H7 (cell line): ENCODE measurements around the gene SLC35A1. TPM values are rescaled to one million over a fixed set of nuclear protein-coding genes. Genes with fewer than 3 reads are reported as not detected.
"Not testable (repeated sequence)": the region's sequence is repeated elsewhere in the genome, so short reads cannot be mapped to it uniquely, and the experiment has no call there.

ENCODE experiments used
- DNase-seq: peaks from one replicate; pipeline ENCODE4 v3.0.0; 2012
- H3K27me3 ChIP-seq: 2 replicates; pipeline ENCODE4 v1.6.0; 2011; ENCODE audit warnings: mild to moderate bottlenecking, low read length; ENCODE audit not compliant: control insufficient read depth, insufficient read depth
- H3K36me3 ChIP-seq: replicated peaks from 2 replicates; pipeline ENCODE4 v1.5.1; 2011; ENCODE audit warnings: low read length; ENCODE audit not compliant: control insufficient read depth, insufficient read depth
- H3K4me3 ChIP-seq: 2 replicates; pipeline ENCODE4 v1.5.1; 2011; ENCODE audit warnings: low read depth, mild to moderate bottlenecking, control low read depth, low read length, moderate library complexity; ENCODE audit not compliant: insufficient read depth
- total RNA-seq: library from RNA; depleted of rRNA; stranded (reverse); fragments of >200 nt; shearing (Covaris generic); gene quantifications from 2 replicates; pipeline ENCODE4 v1.2.3, GENCODE V29; 2014; rRNA removed

The SLC35A1 gene
- total RNA-seq: 6.2 and 10.5 TPM in 2 replicates

- H3K36me3 ChIP-seq: no peaks in the 10 kb centered on the region
- H3K27me3 ChIP-seq: no peaks in the 10 kb centered on the region
- peak within 1 kb of the TSS; percentile 93 for H3K4me3 ChIP-seq
- peak; percentile 87 for DNase-seq
Observed at GRCh38 chr6:87472525-87473418, at the start of gene SLC35A1. Gene SLC35A1 (plus strand): TSS chr6:87472974. CDS start chr6:87473004, 30 bp downstream.

GRCh38 chr6:87426789-87427188, 46.0 kb upstream of the SLC35A1 start:
- H3K4me3 ChIP-seq: no peak overlapping the region
- DNase-seq: no peak
- no peaks in the 10 kb centered on the region for H3K27me3 ChIP-seq
- no peaks in the 10 kb centered on the region for H3K36me3 ChIP-seq

GRCh38 chr6:87430499-87430898, 42.3 kb upstream of the SLC35A1 start:
- no peak overlapping the region for H3K4me3 ChIP-seq
- no peak for DNase-seq
- no peaks in the 10 kb centered on the region for H3K27me3 ChIP-seq
- no peaks in the 10 kb centered on the region for H3K36me3 ChIP-seq

- Histone ChIP-seq H3K36me3 (no peaks in the 10 kb centered on the region), H3K27me3 (no peaks in the 10 kb centered on the region), H3K4me3 (no peak overlapping the region)
- DNase-seq: no peak
Observed at GRCh38 chr6:87431263-87431662, 41.5 kb upstream of the SLC35A1 start.

- Histone ChIP-seq H3K36me3 (no peaks in the 10 kb centered on the region), H3K4me3 (no peak overlapping the region), H3K27me3 (no peaks in the 10 kb centered on the region)
- DNase-seq: peak; percentile 52
Observed at GRCh38 chr6:87436435-87436834, 36.3 kb upstream of the SLC35A1 start.

- DNase-seq: no peak
- H3K4me3 ChIP-seq: no peak overlapping the region
- no peaks in the 10 kb centered on the region for H3K27me3 ChIP-seq
- no peaks in the 10 kb centered on the region for H3K36me3 ChIP-seq
Observed at GRCh38 chr6:87441711-87442110, 31.1 kb upstream of the SLC35A1 start.

GRCh38 chr6:87444362-87444761, 28.4 kb upstream of the SLC35A1 start:
- Histone ChIP-seq H3K27me3 (no peaks in the 10 kb centered on the region), H3K4me3 (no peak overlapping the region), H3K36me3 (no peaks in the 10 kb centered on the region)
- peak; percentile 7 for DNase-seq

GRCh38 chr6:87465051-87465450, 7.7 kb upstream of the SLC35A1 start:
- DNase-seq: no peak
- no peaks in the 10 kb centered on the region for H3K36me3 ChIP-seq
- H3K4me3 ChIP-seq: no peak overlapping the region
- H3K27me3 ChIP-seq: no peaks in the 10 kb centered on the region

- no peaks in the 10 kb centered on the region for H3K36me3 ChIP-seq
- no peak for DNase-seq
- H3K27me3 ChIP-seq: no peaks in the 10 kb centered on the region
- peak overlapping the region; percentile 93 for H3K4me3 ChIP-seq
Observed at GRCh38 chr6:87473419-87473903, 687 bp downstream of the SLC35A1 start.

GRCh38 chr6:87481931-87482330, 9.2 kb downstream of the SLC35A1 start:
- no peak for DNase-seq
- Histone ChIP-seq H3K4me3 (no peak overlapping the region), H3K27me3 (no peaks in the 10 kb centered on the region), H3K36me3 (no peaks in the 10 kb centered on the region)

GRCh38 chr6:87482366-87482765, 9.6 kb downstream of the SLC35A1 start:
- Histone ChIP-seq H3K27me3 (no peaks in the 10 kb centered on the region), H3K36me3 (no peaks in the 10 kb centered on the region), H3K4me3 (no peak overlapping the region)
- DNase-seq: no peak

GRCh38 chr6:87483929-87484328, 11.2 kb downstream of the SLC35A1 start:
- no peaks in the 10 kb centered on the region for H3K27me3 ChIP-seq
- peak; percentile 53 for DNase-seq
- H3K36me3 ChIP-seq: no peaks in the 10 kb centered on the region
- H3K4me3 ChIP-seq: no peak overlapping the region

GRCh38 chr6:87484491-87484890, 11.7 kb downstream of the SLC35A1 start:
- Histone ChIP-seq H3K36me3 (no peaks in the 10 kb centered on the region), H3K4me3 (no peak overlapping the region), H3K27me3 (no peaks in the 10 kb centered on the region)
- no peak for DNase-seq

- no peaks in the 10 kb centered on the region for H3K27me3 ChIP-seq
- H3K4me3 ChIP-seq: no peak overlapping the region
- DNase-seq: no peak
- H3K36me3 ChIP-seq: no peaks in the 10 kb centered on the region
Observed at GRCh38 chr6:87487555-87487954, 14.8 kb downstream of the SLC35A1 start.

- H3K36me3 ChIP-seq, H3K27me3 ChIP-seq, H3K4me3 ChIP-seq, DNase-seq: not testable (repeated sequence)
Observed at GRCh38 chr6:87489326-87489725, 16.6 kb downstream of the SLC35A1 start.
